Colonic mucosa (tissue), 4 donors: ENCODE measurements around the gene ARHGEF16. TPM values are rescaled to one million over a fixed set of nuclear protein-coding genes. Genes with fewer than 3 reads are reported as not detected.

Experiments used
- DNase-seq: peaks from one replicate; pipeline ENCODE4 v3.0.0-alpha.2; 2020
- H3K27ac ChIP-seq: fragments of 200-600 bp; one replicate; pipeline ENCODE4 v1.8.0; 2021
- H3K27me3 ChIP-seq: fragments of 200-600 bp; one replicate; pipeline ENCODE4 v1.8.0; 2021
- H3K36me3 ChIP-seq: fragments of 200-600 bp; one replicate; pipeline ENCODE4 v1.8.0; 2021
- H3K4me1 ChIP-seq: fragments of 200-600 bp; one replicate; pipeline ENCODE4 v1.8.0; 2021; ENCODE audit warnings: mild to moderate bottlenecking
- H3K4me3 ChIP-seq: fragments of 200-600 bp; one replicate; pipeline ENCODE4 v1.8.0; 2021
- H3K9ac ChIP-seq, 2 donors: one replicate each; pipeline ENCODE4 v1.7.0; 2013; ENCODE audit warnings: control low read depth in 2 of 2, low read depth in 2 of 2, low read length in 2 of 2
- H3K9me3 ChIP-seq: fragments of 200-600 bp; one replicate; pipeline ENCODE4 v1.8.0; 2021
- CTCF ChIP-seq: fragments of 200-600 bp; IDR thresholded peaks from one replicate; pipeline ENCODE4 v1.8.0; 2022; ENCODE audit warnings: antibody characterized with exemption, mild to moderate bottlenecking
- intact Hi-C: fragments of 100-400 bp; cut with DNase I; formaldehyde crosslinking; loops from one replicate; pipeline ENCODE4 v1.14.1; 2022
- total RNA-seq, 2 donors: library from RNA; stranded (reverse); fragmentation: NEBNext Ultra II Directional in 1 of 2; extraction: Animal tissue kit (Norgen Biotek cat#: 25700) in 1 of 2; gene quantifications; one replicate each; pipeline ENCODE4 v1.2.1, GENCODE V29; 2021
- donor health status: healthy.
- donor health status: DM: no; HTN: no; CAD: no.
- donor health status: DM: no; HTN: no; CAD: no.

Gene ARHGEF16
- total RNA-seq, 2 donors from 2014 or later: 77.3 to 90.2 TPM

GRCh38 chr1:3436901-3437300 lies 17.6 kb upstream of the ARHGEF16 start:
- TF ChIP-seq CTCF: no peak
- Histone ChIP-seq H3K9me3 (no peaks in the 10 kb centered on the region), H3K9ac (no peak overlapping the region), H3K4me3 (no peak overlapping the region), H3K27ac (no peak overlapping the region), H3K4me1 (no peaks in the 10 kb centered on the region), H3K27me3 (no peaks in the 10 kb centered on the region), H3K36me3 (no peaks in the 10 kb centered on the region)
- intact Hi-C loops: no loop called here
- DNase-seq: no peak

GRCh38 chr1:3438661-3439180 lies 15.7 kb upstream of the ARHGEF16 start:
- Histone ChIP-seq H3K9ac (no peak overlapping the region), H3K4me1 (no peaks in the 10 kb centered on the region), H3K27ac (no peak overlapping the region), H3K4me3 (no peak overlapping the region), H3K27me3 (no peaks in the 10 kb centered on the region), H3K9me3 (no peaks in the 10 kb centered on the region), H3K36me3 (no peaks in the 10 kb centered on the region)
- TF ChIP-seq CTCF: no peak
- intact Hi-C loops: no loop called here
- DNase-seq: no peak

GRCh38 chr1:3439346-3440299 lies 14.8 kb upstream of the ARHGEF16 start:
- no peak for DNase-seq
- H3K27ac ChIP-seq: no peak overlapping the region
- intact Hi-C loops: no loop called here
- H3K27me3 ChIP-seq: no peaks in the 10 kb centered on the region
- no peak for TF ChIP-seq CTCF
- no peaks in the 10 kb centered on the region for H3K4me1 ChIP-seq
- no peak overlapping the region for H3K4me3 ChIP-seq
- H3K9me3 ChIP-seq: no peaks in the 10 kb centered on the region
- no peak overlapping the region for H3K9ac ChIP-seq
- H3K36me3 ChIP-seq: no peaks in the 10 kb centered on the region

- Histone ChIP-seq H3K4me1 (no peaks in the 10 kb centered on the region), H3K27ac (no peak overlapping the region), H3K4me3 (no peak overlapping the region), H3K36me3 (no peaks in the 10 kb centered on the region), H3K27me3 (no peaks in the 10 kb centered on the region), H3K9me3 (no peaks in the 10 kb centered on the region), H3K9ac (no peak overlapping the region)
- no peak for TF ChIP-seq CTCF
- no peak for DNase-seq
- intact Hi-C loops: no loop called here
Observed at GRCh38 chr1:3440300-3440681, 14.2 kb upstream of the ARHGEF16 start.

- Histone ChIP-seq H3K36me3 (no peaks in the 10 kb centered on the region), H3K27me3 (no peaks in the 10 kb centered on the region), H3K4me1 (no peaks in the 10 kb centered on the region), H3K9ac (no peak overlapping the region), H3K4me3 (no peak overlapping the region), H3K9me3 (no peaks in the 10 kb centered on the region), H3K27ac (no peak overlapping the region)
- no peak for TF ChIP-seq CTCF
- no peak for DNase-seq
- intact Hi-C loops: no loop called here
Observed at GRCh38 chr1:3440711-3441409, 13.6 kb upstream of the ARHGEF16 start.
